ENCODE results near the gene ABCC3. TPM values are rescaled to one million over a fixed set of nuclear protein-coding genes. Genes with fewer than 3 reads are reported as not detected.

The ABCC3 gene
- total RNA-seq, 3 donors from 2014 or later = 6.1 to 122 (median 81.0) TPM

- Histone ChIP-seq H3K4me3 (no peak overlapping the region), H3K27me3 (no peaks in the 10 kb centered on the region), H3K27ac (no peak overlapping the region), H3K4me1 (peaks cover 0 to 10% of the 10 kb centered on the region in 2 donors), H3K36me3 (no peaks in the 10 kb centered on the region), H3K9me3 (no peaks in the 10 kb centered on the region)
- TF ChIP-seq, protein P1, sequence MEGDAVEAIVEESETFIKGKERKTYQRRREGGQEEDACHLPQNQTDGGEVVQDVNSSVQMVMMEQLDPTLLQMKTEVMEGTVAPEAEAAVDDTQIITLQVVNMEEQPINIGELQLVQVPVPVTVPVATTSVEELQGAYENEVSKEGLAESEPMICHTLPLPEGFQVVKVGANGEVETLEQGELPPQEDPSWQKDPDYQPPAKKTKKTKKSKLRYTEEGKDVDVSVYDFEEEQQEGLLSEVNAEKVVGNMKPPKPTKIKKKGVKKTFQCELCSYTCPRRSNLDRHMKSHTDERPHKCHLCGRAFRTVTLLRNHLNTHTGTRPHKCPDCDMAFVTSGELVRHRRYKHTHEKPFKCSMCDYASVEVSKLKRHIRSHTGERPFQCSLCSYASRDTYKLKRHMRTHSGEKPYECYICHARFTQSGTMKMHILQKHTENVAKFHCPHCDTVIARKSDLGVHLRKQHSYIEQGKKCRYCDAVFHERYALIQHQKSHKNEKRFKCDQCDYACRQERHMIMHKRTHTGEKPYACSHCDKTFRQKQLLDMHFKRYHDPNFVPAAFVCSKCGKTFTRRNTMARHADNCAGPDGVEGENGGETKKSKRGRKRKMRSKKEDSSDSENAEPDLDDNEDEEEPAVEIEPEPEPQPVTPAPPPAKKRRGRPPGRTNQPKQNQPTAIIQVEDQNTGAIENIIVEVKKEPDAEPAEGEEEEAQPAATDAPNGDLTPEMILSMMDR (IDR thresholded peaks at IDR 0.05) = no peak
- TF ChIP-seq POLR2A (IDR thresholded peaks at IDR 0.05) = no peak
- no peak for TF ChIP-seq POLR2AphosphoS5 (IDR thresholded peaks at IDR 0.05)
- intact Hi-C loops (cut with DNase I; ENCODE audit: low total_unique reads) = no loop called here
- no peak for DNase-seq (ENCODE audit: low spot score in 2 of 2)
These were observed 97.1 kb downstream of the ABCC3 start for GRCh38 chr17:50731575-50732460.

DNA sequence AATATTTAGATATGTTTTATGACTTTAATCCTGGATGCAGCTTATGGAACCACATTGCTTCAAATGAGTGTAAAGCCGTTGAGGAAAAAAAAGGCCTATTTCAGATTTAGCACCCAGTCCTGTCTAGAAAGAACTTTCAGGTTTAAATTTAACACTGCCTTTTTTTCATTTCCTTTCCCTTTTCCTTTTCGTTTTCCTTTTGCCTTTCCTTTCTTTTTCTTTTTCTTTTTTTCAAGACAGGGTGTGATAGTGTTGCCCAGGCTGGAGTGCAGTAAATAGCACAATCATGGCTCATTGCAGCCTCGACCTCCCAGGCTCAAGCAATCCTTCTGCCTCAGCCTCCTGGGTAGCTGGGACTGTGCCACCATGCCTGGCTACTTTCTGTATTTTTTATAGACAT, 100.6 kb downstream of the ABCC3 start:
- peaks cover 0 to 10% of the 10 kb centered on the region in 2 donors for H3K4me1 ChIP-seq
- H3K9me3 ChIP-seq = no peaks in the 10 kb centered on the region
- TF ChIP-seq, protein P1 (IDR thresholded peaks at IDR 0.05) = no peak
- no peaks in the 10 kb centered on the region for H3K27me3 ChIP-seq
- no peak for DNase-seq (ENCODE audit: low spot score in 2 of 2)
- intact Hi-C loops (cut with DNase I; ENCODE audit: low total_unique reads) = no loop called here
- H3K36me3 ChIP-seq = no peaks in the 10 kb centered on the region
- H3K4me3 ChIP-seq = no peak overlapping the region
- no peak overlapping the region for H3K27ac ChIP-seq

GRCh38 chr17:50737118-50737698, 102.5 kb downstream of the ABCC3 start:
- Histone ChIP-seq H3K4me1 (peaks cover 0 to under 1% of the 10 kb centered on the region in 2 donors), H3K27me3 (no peaks in the 10 kb centered on the region), H3K36me3 (no peaks in the 10 kb centered on the region), H3K27ac (no peak overlapping the region), H3K9me3 (no peaks in the 10 kb centered on the region), H3K4me3 (no peak overlapping the region)
- TF ChIP-seq, protein P1 (IDR thresholded peaks at IDR 0.05) = no peak
- TF ChIP-seq POLR2AphosphoS5 (IDR thresholded peaks at IDR 0.05) (no peak), POLR2A (IDR thresholded peaks at IDR 0.05) (no peak)
- no peak for DNase-seq (ENCODE audit: low spot score in 2 of 2)
- intact Hi-C loops (cut with DNase I; ENCODE audit: low total_unique reads) = no loop called here

GRCh38 chr17:50739098-50739497, 104.4 kb downstream of the ABCC3 start:
- no peaks in the 10 kb centered on the region for H3K36me3 ChIP-seq
- no peak overlapping the region for H3K4me3 ChIP-seq
- H3K9me3 ChIP-seq = no peaks in the 10 kb centered on the region
- H3K27me3 ChIP-seq = no peaks in the 10 kb centered on the region
- no peak for TF ChIP-seq POLR2A (IDR thresholded peaks at IDR 0.05)
- TF ChIP-seq, protein P1 (IDR thresholded peaks at IDR 0.05) = no peak
- DNase-seq (ENCODE audit: low spot score in 2 of 2) = no peak
- H3K27ac ChIP-seq = no peak overlapping the region
- intact Hi-C loops (cut with DNase I; ENCODE audit: low total_unique reads) = no loop called here
- no peaks in the 10 kb centered on the region for H3K4me1 ChIP-seq

Other genes starting within 250 kb of the ABCC3 start
- 10 to 100 TPM; 42.1 to 72.8 (median 54.0) TPM for gene LRRC59, start 237.4 kb upstream of the ABCC3 start, total RNA-seq
- gene ACSF2, start 208.7 kb upstream of the ABCC3 start, total RNA-seq = 10 to 100 TPM; 19.4 to 95.4 (median 86.3) TPM
- 1 to 10 TPM in 2 of 3 donors, not detected in 1; 2.3 to 5.6 TPM for gene CHAD, start 166.0 kb upstream of the ABCC3 start, total RNA-seq
- 10 to 100 TPM; 33.6 to 39.0 (median 35.1) TPM for gene RSAD1, start 156.0 kb upstream of the ABCC3 start, total RNA-seq
- gene MYCBPAP, start 126.4 kb upstream of the ABCC3 start, total RNA-seq = 1 to 10 TPM in 2 of 3 donors, under 1 TPM in 1; 0.66 to 1.9 (median 1.3) TPM
- 10 to 100 TPM in 1 of 3 donors, 1 to 10 TPM in 1, not detected in 1; 8.2 to 32.8 TPM for gene EPN3, start 102.1 kb upstream of the ABCC3 start, total RNA-seq
- 10 to 100 TPM; 52.4 to 62.3 (median 58.4) TPM for gene SPATA20, start 87.7 kb upstream of the ABCC3 start, total RNA-seq
- 1 to 10 TPM in 2 of 3 donors, under 1 TPM in 1; 0.32 to 2.6 (median 2.3) TPM for gene CACNA1G, start 74.2 kb upstream of the ABCC3 start, total RNA-seq
- 10 to 100 TPM; 36.7 to 68.6 (median 38.1) TPM for gene ANKRD40, start 73.0 kb downstream of the ABCC3 start, total RNA-seq
- gene LUC7L3, start 84.7 kb downstream of the ABCC3 start, total RNA-seq = 100 to 1,000 TPM in 2 of 3 donors, 10 to 100 TPM in 1; 70.7 to 161 (median 104) TPM
- not detected for gene ANKRD40CL, start 132.6 kb downstream of the ABCC3 start, total RNA-seq
- gene WFIKKN2, start 200.7 kb downstream of the ABCC3 start, total RNA-seq = not detected
- 100 to 1,000 TPM in 1 of 3 donors, 10 to 100 TPM in 2; 12.6 to 145 (median 54.1) TPM for gene TOB1, start 231.5 kb downstream of the ABCC3 start, total RNA-seq

Data from breast epithelium (tissue), 4 donors.